Cerebellar cortex (tissue), 1 donor: ENCODE measurements around the gene PXK.
"Not testable (repeated sequence)": the region's sequence is repeated elsewhere in the genome, so short reads cannot be mapped to it uniquely, and the experiment has no call there.

ENCODE experiments used
- DNase-seq: peaks from one replicate; pipeline ENCODE4 v3.0.0-alpha.2; 2015; ENCODE audit warnings: low spot score

PXK gene

DNA sequence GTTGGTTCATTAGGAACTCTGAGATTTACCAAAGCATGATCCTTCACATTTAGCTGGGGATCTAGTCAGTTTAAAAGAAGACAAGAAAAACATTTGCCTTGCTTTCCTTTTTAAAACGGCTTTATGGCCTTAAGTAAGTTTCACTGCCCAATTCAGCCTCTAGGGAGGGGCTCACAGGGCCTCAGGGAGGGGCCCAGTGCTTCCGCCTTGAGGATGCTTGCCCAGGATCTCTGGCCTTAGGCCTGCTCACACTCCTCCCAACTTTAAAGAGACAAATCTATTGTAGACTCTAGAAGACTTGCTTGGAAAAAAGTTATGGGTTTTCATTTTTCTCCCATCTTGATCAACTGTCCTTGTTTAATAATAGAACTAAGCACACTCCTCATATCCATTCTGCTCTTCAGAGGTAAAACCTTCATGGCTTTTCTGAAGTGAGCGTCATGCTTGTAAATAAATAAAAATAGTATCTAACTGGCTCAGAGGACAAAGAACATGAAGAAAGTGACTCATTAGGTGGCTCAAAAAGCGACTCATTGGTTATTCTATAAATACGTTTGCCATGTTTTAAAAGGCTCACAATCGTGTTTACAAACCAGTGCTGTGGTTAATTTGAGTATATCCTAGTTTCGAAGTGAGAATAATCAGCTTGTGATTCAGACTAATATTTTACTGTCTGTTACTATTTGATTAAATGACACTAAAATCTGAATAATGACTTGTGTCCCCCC is 87.3 kb downstream of the PXK start:
- DNase-seq, result no peak

DNA sequence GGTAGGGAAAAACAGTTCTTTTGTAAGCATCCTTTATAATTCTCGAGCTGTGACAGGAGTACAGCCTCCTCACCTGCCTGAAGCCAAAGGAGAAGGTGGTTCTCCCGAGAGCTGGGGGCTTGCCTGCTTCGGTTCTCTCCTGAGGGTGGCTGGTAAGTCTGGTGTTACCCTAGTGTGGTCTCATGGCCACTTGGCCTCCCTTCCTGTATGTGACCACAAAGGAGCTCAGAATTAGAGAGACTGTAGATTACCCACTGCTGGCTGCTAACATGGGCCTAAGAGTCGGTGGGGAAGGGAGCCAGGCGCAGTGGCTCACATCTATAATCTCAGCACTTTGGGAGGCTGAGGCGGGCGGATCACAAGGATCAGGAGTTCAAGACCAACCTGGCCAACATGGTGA is 88.3 kb downstream of the PXK start:
- no peak for DNase-seq

DNA sequence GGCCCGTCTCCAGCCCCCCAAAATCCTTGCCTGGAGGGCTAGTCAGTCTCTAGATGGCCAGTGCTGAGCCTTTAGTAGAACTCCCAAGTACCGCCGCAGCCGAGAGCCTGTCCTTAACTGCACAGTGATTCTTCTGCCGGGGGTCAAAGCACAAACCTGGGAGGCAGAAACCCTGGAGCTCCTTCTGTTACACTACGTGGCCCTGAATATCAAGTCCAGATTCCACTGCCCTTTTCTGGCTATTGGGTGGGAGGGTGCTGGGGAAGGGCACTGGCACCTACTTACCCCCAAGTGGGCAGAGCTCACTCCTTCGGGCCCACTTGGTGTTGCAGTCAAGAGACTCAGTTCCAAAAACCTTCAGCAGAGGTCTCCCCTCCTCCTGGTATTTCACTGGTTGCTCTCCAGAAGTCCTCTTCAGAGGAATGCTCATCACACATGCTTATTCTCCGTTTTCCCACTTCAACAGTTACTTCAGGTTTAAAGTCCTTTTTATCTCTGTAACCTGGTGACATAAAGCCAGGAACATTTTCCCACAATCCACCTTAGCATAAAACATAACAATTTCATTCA is 90.1 kb downstream of the PXK start:
- DNase-seq, result peak; percentile 54

DNA sequence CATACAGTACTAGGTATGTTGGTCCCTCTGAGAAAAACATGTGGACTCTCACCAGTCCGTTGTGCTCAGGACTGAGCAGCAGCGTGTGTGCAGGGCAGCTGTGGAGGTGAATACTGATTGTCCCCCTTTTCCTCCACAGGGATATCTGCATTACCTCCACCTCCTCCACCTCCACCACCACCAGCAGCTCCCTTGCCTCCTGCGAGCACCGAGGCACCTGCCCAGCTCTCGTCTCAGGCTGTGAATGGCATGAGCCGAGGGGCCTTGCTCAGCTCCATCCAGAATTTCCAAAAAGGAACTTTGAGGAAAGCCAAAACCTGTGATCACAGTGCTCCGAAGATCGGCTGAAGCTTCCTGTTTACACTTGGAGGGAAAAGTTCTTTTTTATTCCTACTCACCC is 91.9 kb downstream of the PXK start:
- no peak for DNase-seq

DNA sequence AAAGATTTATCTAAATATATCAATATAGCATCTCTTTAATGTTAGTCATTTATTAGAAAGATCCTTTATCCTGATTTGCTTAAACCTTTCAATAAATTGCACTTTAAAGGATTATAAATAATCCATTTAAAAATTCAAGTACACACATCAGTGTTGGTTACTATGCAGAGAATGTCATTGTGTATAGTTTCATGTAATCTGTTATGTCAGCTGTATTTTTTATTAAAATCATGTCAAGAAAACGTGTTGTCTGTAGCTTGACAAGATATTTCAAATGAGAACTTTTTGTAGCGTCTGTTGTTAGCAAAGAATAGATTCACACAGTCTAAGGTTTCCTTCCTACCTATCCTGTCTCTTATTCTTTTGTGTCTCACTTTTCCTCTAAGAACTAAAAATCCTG is 93.1 kb downstream of the PXK start:
- DNase-seq, result no peak

DNA sequence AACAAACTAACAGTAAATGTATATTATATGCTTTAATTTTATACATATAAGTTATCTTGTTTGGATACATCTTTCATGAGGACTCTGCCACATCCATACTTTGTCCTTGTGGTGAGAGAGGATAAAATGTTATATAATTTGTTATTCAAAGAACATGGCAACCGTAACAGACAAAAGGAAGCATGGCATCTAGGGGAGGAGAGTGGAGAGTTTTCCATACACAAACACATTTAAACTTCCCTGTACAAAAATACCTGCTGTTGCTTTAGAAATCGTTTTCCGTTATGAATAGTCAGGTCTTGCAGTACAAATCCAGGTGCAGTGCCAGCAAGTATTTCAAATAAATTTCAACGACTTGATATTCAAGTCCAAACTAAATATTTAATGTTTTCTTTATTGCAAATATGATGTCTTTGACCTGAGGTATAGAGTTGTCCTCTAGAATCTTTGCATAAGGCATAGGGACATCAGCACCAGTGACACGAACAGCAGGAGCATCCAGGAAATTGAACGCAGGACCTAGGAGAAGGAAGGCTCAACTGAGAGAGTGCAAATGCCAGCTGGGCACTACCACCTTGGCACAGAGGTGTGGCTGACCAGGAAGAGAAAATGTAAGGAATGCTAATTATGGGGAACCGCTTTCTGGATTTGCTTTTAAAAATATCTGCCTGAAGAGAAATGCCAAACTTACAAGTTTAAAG is 95.1 kb downstream of the PXK start:
- DNase-seq, result no peak

DNA sequence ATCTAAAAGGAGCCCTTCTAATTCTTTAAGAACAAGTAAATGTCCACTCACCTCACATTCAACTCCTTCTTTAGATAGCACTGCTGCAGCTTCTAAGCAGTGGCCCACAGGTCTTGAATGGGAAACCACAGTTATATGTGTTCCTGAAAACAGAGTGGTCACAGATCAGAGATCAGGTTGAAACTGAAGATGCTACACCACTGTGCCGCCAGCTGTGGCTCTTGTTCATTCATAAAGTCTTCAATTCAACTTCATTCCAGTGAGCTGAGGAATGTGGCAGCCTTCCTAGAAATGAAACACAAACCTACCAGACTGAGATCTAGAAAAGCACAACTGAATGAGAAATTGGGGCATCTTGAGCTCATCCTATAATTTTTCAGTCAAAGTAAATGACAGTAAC is 97.0 kb downstream of the PXK start:
- DNase-seq, result no peak

DNA sequence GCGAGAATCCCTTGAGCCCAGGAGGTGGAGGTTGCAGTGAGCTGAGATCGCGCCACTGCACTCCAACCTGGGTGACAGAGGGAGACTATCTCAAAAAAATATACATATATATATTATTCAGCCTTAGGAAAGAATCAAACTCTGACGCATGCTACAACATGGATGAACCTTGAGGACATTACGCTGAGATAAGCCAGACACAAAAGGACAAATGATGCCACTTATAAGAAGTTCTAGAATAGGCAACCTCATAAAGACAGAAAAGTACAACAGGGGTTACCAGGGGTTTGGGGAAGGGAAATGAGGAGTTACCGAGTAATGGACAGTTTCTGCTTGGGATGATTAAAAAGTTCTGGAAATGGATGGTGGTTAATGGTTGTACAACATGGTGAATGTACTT is 100.2 kb downstream of the PXK start:
- no peak for DNase-seq

DNA sequence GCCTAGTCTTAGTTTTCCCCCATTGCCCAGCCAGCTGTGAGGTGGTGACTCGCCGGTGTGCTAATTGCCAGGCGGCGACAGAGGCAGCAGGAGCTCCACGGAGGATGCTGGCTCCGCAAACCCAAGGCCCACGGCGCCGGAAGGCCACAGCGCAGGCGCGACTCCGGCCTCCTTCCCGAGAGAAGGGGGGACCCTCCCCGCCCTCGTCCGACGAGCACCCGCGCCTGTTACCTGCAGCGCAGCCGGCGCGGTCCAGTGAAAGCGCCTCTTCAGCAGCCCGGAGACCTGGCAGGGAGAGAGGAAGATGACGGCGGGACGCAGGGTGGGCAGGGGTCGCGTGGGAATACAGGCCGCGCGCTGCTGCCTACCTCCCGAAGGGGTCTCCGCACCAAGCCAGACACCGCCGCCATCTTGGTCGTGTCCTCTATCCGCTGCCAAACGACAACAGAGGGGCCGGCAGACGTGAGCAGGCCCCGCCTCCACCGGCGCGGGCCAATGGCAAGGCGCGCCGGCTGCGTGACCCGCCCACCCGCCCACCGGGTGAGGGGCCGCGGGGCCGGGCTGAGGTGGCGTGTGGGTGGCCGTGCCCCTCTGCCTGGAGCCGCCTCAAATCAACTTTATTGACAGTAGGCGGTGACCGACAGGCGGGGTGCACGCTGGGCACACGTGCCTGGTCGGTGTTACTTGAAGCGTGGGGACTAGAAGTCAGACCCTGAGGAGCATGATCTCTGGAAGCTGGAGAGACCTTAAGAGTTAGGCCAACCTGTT is 100.9 kb downstream of the PXK start, which contains the start of gene PDHB:
Gene PDHB (minus strand): TSS at position 433 of the 768 bp plus-strand sequence. CDS start 23 bp downstream, at position 410.
- peak; percentile 91 for DNase-seq

DNA sequence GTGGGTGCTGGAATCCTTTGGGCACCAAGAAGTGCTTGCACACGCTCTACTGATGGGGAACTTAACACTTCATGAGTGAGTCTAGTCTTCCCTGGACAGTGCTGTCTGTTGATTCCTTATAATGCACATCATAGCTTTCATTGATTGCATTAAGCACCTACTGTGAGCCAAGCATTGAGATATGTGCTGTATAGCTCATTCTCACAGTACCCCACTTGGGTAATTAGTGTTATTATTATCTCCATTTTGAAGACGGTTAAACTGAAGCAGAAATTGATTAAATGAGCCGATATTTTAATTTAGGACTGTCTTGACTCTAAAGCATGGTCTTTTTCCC is 101.4 kb downstream of the PXK start:
- no peak for DNase-seq

DNA sequence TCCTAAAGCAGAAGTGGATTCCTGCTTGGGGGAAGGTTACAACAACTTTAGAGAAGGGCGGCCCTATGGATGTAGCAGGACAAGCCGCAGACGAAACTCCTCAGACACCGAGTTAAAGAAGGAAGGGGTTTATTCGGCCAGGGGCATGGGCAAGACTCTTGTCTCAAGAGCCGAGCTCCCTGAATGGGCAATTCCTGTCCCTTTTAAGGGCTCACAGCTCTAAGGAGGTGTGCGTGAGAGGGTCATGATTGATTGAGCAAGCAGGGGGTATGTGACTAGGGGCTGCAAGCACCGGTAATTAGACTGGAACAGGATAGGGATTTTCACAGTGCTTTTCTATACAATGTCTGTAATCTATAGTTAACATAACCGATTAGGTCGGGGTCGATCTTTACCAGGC is 101.8 kb downstream of the PXK start:
- peak; percentile 74 for DNase-seq

DNA sequence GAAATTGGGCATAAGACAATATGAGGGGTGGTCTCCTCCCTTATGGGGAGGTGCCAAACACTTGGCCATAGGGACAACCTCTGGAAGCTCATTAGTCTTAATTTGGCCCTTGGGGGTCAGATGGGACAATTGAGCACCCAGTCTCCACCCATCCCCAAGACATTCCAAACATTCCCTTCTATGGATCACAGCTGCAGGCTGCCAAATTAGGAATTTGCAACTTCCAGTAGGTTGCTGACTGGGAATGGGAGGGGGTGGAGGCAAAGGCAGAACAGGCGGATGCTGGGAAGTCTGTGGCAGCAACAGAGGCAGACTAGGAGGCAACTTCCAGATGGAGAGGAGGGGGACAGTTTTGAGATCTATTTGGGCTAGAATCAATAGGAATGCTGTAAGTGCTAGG is 102.3 kb downstream of the PXK start:
- peak; percentile 74 for DNase-seq

DNA sequence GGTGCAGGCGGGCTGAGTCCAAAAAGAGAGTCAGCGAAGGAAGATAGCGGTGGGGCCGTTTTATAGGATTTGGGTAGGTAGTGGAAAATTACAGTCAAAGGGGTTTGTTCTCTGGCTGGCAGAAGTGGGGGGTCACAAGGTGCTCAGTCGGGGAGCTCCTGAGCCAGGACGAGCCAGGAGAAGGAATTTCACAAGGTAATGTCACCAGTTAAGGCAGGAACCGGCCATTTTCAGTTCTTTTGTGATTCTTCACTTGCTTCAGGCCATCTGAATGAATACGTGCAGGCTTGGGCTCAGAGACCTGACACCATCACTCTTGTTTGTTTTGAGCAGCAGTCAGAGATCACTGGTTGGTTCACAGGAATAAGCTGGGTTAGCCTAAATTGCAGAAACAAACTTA is 104.6 kb downstream of the PXK start:
- DNase-seq, result not testable (repeated sequence)

DNA sequence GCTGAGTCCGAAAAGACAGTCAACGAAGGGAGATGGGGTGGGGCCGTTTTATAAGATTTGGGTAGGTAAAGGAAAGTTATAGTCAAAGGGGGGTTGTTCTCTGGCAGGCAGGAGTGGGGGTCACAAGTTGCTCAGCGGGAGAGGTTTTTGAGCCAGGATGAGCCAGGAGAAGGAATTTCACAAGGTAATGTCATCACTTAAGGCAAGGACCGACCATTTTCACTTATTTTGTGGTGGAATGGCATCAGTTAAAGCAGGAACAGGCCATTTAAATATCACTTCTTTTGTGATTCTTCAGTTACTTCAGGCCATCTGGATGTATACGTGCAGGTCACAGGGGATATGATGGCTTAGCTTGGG is 108.3 kb downstream of the PXK start:
- not testable (repeated sequence) for DNase-seq

DNA sequence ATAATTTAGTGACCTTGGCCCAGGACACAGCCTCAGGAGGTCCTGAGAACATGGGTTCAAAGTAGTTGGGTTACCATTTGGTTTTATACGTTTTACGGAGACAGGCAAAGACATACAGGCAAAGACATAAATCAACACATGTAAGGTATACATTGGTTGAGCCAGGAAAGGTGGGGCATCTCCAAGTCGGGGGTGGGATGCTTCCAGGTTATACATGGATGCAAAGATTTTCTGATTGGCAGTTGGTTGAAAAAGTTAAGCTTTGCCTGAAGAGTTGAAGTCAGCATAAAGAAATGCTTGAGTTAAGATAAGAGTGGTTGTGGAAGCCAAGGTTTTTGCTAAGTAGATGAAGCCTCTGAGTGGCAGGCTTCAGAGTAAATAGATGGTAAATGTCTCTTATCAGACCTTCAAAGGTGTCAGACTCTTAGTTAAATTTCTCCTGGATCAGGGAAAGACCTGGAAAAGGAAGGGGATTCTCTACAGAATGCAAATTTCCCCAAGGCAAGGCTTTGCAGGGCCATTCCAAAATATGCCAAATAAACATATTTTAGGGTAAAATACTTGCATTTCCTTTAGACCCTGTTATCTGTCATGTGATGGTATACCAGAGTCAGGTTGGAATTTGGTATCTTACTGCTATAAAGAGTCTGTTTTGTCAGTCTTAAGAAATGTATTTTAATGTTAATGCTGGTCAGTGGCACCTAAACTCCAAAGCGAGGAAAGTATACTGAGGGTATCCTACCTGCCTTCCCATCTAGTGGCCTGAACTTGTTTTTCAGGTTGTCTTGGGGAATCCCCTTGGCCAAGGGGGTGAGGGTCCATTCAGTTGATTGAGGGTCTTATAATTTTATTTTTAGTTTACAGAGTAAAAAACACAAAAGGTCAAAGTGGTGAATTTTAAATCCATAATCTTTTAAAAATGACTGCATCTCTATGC is 109.1 kb downstream of the PXK start:
- no peak for DNase-seq

DNA sequence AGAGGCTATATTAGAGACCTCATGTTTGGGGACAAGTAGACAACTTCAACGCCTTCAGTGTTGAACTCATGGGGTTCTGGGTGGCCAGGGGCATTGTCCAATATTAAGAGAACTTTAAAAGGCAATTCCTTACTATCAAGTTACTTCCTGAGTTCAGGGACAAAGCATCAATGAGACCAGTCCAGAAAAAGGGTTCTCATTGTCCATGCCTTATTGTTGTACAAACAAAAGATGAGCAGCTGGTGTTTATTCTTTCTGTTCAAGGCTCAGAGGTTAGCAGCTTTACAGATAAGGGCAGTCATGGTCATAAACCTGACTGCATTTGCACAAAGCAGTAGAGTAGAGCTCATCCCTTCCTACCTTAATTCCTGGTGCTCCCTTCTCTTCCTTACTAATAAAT is 119.5 kb downstream of the PXK start:
- no peak for DNase-seq

DNA sequence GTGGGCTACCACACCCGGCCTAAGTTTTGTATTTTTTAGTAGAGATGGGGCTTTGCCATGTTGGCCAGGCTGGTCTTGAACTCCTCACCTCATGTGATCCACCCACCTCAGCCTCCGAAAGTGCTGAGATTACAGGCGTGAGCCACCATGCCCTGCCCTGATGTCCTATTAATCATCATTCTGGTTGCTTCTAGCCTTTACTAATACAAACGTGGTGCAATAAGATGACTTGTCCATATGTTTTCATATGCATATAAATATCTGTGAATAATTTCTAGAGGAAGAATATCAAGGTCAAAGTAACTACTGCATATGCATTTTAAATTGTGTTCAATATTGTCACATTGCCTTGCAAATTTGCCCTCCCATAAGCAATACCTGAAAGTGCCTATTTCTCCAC is 126.5 kb downstream of the PXK start:
- DNase-seq, result no peak

DNA sequence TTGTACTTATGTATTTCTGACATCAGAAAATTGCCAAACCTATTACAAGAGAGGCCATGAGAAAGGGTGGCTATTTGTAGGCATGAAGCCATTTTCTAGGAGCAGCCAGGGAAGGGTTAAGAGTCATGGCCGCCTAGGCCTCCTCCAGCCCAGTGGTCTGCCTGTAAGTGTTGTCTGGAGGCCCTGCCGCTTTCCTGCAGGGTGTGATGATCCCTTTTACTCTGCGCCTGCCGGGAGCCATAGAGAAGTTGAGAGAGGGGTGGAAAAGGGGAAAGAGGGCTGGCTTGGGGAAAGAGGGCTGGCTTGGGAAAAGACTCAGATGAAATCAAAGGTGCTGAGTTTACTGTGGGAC is 130.1 kb downstream of the PXK start:
- DNase-seq, result peak; percentile 25

DNA sequence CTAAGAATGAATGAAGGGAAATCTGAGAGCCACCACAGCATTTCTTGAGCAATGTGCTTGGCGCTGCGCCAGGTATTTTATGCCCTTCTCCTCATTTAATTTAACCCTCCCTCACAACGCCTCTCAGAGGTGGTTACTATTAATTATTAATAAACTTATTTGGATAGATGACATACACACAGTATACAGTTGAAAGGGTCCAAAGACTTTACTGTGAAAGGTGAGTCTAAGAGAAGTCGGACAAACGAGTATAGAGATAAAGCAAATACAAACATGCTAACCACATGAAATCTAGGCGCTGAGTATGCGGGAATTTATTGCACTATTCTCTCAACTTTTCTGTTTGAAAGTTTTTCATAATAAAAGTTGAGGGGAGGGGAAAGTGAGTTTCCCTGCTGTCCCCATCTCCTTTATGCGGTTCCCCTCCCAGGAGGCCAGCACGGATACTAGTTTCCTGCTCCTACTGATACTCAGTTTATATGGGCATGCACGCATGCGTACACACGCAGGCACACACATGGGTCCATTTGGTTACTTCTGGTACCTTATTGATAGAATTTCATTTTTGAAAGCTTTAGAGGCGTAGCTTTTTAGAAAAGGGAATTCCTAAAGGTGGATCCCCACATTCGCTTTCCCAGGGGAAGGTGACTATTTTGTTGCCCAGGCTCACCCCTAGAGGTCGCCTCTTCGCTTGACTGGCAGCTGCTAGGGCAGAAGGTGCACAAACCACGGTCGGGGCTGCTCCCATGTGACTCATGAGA is 130.7 kb downstream of the PXK start:
- peak; percentile 73 for DNase-seq

DNA sequence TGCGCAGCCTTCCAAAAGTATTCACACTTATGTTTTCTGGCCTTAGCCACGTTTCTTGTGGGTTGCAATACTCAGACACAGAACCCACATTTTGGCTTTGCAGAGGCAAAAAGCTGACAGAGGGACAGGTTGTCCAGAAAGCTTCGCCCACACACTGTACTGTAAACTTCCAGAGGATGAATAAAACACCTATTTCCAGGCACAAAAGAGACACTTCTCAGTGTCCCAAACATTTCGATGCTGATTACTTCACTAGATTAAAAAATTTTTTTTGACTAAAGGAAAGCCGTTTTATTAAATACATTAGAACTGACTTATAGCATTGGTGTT is 131.2 kb downstream of the PXK start:
- no peak for DNase-seq

DNA sequence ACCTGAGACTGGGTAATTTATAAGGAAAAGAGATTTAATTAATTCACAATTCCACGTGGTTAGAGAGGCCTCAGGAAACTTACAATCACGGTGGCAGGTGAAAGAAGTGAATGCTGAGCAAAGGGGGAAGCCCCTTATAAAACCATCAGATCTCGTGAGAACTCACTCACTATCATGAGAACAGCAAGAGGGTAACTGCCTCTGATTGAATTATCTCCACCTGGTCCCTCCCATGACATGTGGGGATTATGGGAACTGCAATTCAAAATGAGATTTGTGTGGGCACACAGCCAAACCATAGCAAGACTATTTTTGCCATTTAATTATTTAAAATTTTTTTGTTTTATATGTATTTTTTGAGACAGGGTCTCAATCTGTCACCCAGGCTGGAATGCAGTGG is 132.2 kb downstream of the PXK start:
- no peak for DNase-seq
